Measurements from ENCODE around the gene HDAC10.
A peak's percentile ranks its signal among the peaks of the same experiment; 100 is the strongest.

Gene HDAC10

DNA sequence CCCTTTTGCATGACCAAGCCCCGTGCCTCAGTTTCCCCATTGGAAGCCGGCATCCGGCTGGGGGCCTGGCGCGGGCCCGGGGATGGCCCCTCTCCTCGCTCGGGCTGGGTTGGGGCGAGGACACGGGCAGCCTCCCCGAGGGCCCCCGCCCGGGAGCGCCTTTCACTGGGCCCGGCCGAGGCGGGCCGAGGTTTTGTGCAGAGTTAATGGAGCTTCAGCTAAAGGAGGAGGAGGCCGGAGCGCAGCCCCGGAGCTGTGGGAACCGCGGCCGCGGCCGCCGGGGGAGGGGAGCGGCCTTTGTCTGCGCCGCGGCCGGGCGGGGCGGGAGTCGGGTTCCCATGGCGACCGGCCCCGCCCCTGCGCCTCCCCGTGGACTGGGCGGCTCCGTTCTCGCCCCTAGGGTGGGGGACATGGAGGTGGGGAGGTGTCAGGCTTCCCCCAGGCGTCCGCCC, 20.5 kb upstream of the HDAC10 start:
- no peak for TF ChIP-seq POLR2AphosphoS5 (IDR thresholded peaks at IDR 0.05; ENCODE audit: low read depth)
- TF ChIP-seq GABPA (IDR thresholded peaks at IDR 0.05; ENCODE audit: low read depth), result no peak
- TF ChIP-seq, protein P1, sequence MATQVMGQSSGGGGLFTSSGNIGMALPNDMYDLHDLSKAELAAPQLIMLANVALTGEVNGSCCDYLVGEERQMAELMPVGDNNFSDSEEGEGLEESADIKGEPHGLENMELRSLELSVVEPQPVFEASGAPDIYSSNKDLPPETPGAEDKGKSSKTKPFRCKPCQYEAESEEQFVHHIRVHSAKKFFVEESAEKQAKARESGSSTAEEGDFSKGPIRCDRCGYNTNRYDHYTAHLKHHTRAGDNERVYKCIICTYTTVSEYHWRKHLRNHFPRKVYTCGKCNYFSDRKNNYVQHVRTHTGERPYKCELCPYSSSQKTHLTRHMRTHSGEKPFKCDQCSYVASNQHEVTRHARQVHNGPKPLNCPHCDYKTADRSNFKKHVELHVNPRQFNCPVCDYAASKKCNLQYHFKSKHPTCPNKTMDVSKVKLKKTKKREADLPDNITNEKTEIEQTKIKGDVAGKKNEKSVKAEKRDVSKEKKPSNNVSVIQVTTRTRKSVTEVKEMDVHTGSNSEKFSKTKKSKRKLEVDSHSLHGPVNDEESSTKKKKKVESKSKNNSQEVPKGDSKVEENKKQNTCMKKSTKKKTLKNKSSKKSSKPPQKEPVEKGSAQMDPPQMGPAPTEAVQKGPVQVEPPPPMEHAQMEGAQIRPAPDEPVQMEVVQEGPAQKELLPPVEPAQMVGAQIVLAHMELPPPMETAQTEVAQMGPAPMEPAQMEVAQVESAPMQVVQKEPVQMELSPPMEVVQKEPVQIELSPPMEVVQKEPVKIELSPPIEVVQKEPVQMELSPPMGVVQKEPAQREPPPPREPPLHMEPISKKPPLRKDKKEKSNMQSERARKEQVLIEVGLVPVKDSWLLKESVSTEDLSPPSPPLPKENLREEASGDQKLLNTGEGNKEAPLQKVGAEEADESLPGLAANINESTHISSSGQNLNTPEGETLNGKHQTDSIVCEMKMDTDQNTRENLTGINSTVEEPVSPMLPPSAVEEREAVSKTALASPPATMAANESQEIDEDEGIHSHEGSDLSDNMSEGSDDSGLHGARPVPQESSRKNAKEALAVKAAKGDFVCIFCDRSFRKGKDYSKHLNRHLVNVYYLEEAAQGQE (IDR thresholded peaks at IDR 0.05; ENCODE audit: insufficient replicate concordance, low read depth), result no peak
- TF ChIP-seq, protein P2, sequence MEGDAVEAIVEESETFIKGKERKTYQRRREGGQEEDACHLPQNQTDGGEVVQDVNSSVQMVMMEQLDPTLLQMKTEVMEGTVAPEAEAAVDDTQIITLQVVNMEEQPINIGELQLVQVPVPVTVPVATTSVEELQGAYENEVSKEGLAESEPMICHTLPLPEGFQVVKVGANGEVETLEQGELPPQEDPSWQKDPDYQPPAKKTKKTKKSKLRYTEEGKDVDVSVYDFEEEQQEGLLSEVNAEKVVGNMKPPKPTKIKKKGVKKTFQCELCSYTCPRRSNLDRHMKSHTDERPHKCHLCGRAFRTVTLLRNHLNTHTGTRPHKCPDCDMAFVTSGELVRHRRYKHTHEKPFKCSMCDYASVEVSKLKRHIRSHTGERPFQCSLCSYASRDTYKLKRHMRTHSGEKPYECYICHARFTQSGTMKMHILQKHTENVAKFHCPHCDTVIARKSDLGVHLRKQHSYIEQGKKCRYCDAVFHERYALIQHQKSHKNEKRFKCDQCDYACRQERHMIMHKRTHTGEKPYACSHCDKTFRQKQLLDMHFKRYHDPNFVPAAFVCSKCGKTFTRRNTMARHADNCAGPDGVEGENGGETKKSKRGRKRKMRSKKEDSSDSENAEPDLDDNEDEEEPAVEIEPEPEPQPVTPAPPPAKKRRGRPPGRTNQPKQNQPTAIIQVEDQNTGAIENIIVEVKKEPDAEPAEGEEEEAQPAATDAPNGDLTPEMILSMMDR (IDR thresholded peaks at IDR 0.05; ENCODE audit: insufficient read depth, low read length), result no peak
- TF ChIP-seq SPI1 (IDR thresholded peaks at IDR 0.05; ENCODE audit: borderline replicate concordance, low read depth), result no peak
- Histone ChIP-seq H3K27me3 (ENCODE audit: insufficient read depth, poor library complexity, severe bottlenecking) (peaks cover 18% of the 10 kb centered on the region), H3K4me3 (replicated peaks; ENCODE audit: insufficient read depth, low read length) (no peak overlapping the region), H3K27ac (replicated peaks) (no peak overlapping the region)
- DNase-seq (ENCODE audit: low read depth in 1 of 2, low spot score in 1 of 2), result peak in 1 of 2 experiments; percentile 31

DNA sequence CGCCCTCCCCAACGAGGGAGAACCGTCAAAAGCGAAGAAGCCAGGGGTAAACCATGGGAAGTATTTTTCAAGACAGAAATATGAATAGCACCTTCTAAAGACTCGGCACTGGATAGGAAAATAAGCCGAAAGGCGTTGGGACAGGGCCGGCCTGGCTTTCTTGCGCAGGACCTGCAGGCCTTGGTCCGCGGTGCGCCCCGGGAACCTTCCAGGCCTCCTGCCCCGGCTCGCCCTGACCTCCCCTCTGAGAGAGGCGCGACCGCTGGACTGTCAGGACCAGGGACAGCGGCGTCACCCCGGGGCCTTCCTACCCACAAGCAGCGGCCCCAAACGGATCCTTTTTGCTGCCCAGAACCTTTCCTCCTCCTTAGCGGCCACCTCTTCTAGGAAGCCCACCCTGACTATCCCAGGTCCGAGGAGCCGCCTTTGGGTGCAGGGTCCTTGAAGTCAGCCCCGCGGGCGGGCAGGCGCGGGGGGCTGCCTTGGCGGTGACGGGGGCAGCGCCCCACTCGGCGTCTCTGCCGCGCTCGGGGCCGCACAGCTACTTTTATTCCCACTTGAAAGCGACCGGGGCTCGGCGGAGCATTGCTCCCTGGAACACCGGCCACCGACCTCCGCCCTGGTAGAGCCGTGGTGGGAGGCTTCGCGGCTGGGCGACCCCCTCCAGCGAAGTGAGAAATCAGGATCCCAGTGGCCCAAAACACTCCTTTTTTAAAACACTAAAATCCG, 19.8 kb upstream of the HDAC10 start:
- H3K4me3 ChIP-seq (replicated peaks; ENCODE audit: insufficient read depth, low read length), result peak overlapping the region; percentile 37; the same call in 1 of the 2 replicates
- no peak overlapping the region for H3K27ac ChIP-seq (replicated peaks)

DNA sequence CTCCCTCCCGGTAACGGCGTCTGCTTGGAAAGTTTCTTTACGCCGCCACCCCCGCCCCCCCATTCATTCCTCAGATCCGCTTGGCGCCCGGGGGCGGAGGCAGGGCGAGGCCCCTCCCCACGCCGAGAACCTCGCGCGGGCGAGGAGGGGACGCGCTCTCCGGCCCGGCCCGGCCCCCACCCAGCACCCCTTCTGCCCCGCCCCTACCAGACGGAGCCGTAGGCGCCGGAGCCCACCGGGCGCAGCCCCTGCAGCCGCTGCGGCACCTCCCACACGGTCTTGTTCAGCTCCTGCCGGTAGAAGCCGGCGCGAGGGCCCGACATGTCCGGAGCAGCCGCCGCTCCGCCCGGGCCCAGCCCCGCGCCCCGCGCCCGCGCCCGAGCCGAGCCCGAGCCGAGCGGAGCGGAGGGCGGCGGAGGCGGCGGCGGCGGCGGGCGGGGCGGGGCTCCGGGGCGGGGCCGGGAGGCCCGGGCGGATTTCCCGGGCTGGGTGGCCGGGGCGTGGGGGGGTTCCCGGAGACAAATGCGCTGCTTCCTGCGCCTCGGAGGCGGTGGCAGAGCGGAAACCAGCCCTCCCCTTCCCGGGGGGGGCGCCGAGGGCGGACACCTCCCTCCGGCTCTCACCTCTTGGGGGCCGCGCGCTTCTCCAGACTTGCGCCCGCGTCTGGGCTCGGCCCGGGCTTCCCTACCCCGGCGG, 19.1 kb upstream of the HDAC10 start, which contains the start of gene MAPK11:
MAPK11 (minus strand) TSS at position 411 of the 696 bp plus-strand sequence; CDS start at position 323, 88 bp downstream.
- Histone ChIP-seq H3K27me3 (ENCODE audit: insufficient read depth, poor library complexity, severe bottlenecking) (peaks cover 18% of the 10 kb centered on the region), H3K27ac (replicated peaks) (no peak within 1 kb of the TSS), H3K4me3 (replicated peaks; ENCODE audit: insufficient read depth, low read length) (peak within 1 kb of the TSS; percentile 37)
- TF ChIP-seq SPI1 (IDR thresholded peaks at IDR 0.05; ENCODE audit: borderline replicate concordance, low read depth), result no peak
- TF ChIP-seq, protein P2 (IDR thresholded peaks at IDR 0.05; ENCODE audit: insufficient read depth, low read length), result no peak
- no peak for DNase-seq (ENCODE audit: low read depth in 1 of 2, low spot score in 1 of 2)

More for the DNA sequence above, 19.8 kb upstream of the HDAC10 start:
- H3K27me3 ChIP-seq (ENCODE audit: insufficient read depth, poor library complexity, severe bottlenecking), result peaks cover 18% of the 10 kb centered on the region
- no peak for TF ChIP-seq POLR2AphosphoS5 (IDR thresholded peaks at IDR 0.05; ENCODE audit: low read depth)
- TF ChIP-seq, protein P1 (IDR thresholded peaks at IDR 0.05; ENCODE audit: insufficient replicate concordance, low read depth), result peak; percentile 99
- peak in 1 of 2 experiments; percentile 51 for DNase-seq (ENCODE audit: low read depth in 1 of 2, low spot score in 1 of 2)

DNA sequence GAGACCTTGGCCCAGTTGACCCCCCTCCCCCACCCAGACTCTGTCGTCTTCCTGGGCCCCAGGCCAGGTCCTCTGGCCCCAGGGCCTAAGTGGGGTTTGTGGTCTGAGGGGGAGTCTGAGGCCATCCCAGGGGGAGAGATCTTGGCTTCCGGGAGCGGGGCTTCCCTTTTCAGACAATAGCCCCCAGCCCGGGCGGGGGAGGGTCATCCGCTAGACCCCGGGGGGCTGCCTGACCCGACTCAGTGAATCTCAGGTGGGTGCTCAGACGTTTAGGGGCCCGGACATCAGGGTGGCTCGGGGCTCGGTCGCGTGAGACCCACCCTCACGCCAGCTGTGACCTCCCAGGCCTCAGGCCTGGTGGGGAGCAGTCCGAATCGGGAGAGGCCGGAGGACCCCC, 18.5 kb upstream of the HDAC10 start:
- no peak for DNase-seq (ENCODE audit: low read depth in 1 of 2, low spot score in 1 of 2)
- Histone ChIP-seq H3K4me3 (replicated peaks; ENCODE audit: insufficient read depth, low read length) (peak overlapping the region; percentile 37), H3K27me3 (ENCODE audit: insufficient read depth, poor library complexity, severe bottlenecking) (peaks cover 18% of the 10 kb centered on the region), H3K27ac (replicated peaks) (no peak overlapping the region)
- TF ChIP-seq, protein P1 (IDR thresholded peaks at IDR 0.05; ENCODE audit: insufficient replicate concordance, low read depth), result no peak
- TF ChIP-seq GABPA (IDR thresholded peaks at IDR 0.05; ENCODE audit: low read depth) (no peak), SPI1 (IDR thresholded peaks at IDR 0.05; ENCODE audit: borderline replicate concordance, low read depth) (no peak), POLR2AphosphoS5 (IDR thresholded peaks at IDR 0.05; ENCODE audit: low read depth) (no peak)
- TF ChIP-seq, protein P2 (IDR thresholded peaks at IDR 0.05; ENCODE audit: insufficient read depth, low read length), result no peak
